Measurements from ENCODE around the gene CDH8. TPM values are rescaled to one million over a fixed set of nuclear protein-coding genes. Genes with fewer than 3 reads are reported as not detected.

CDH8 gene
- total RNA-seq, 4 donors from 2014 or later = not detected

- DNase-seq (ENCODE audit: low spot score) = no peak
- TF ChIP-seq CTCF (IDR thresholded peaks at IDR 0.05) = no peak
Observed at GRCh38 chr16:61944004-61944403, 92.2 kb downstream of the CDH8 start.

GRCh38 chr16:61940611-61941010, 95.6 kb downstream of the CDH8 start:
- TF ChIP-seq CTCF (IDR thresholded peaks at IDR 0.05) = no peak
- DNase-seq (ENCODE audit: low spot score) (no peak), ATAC-seq (ENCODE audit: low FRiP score) (no peak)

More at GRCh38 chr16:61944004-61944403, 92.2 kb downstream of the CDH8 start:
- ATAC-seq (ENCODE audit: low FRiP score) = no peak

GRCh38 chr16:61937646-61938045, 98.6 kb downstream of the CDH8 start:
- ATAC-seq (ENCODE audit: low FRiP score) (no peak), DNase-seq (ENCODE audit: low spot score) (no peak)
- TF ChIP-seq CTCF (IDR thresholded peaks at IDR 0.05) = no peak

- no peak for ATAC-seq (ENCODE audit: low FRiP score)
- DNase-seq (ENCODE audit: low spot score) = no peak
- no peak for TF ChIP-seq CTCF (IDR thresholded peaks at IDR 0.05)
Observed at GRCh38 chr16:61936522-61936921, 99.7 kb downstream of the CDH8 start.

- no peak for DNase-seq (ENCODE audit: low spot score)
- no peak for ATAC-seq (ENCODE audit: low FRiP score)
- TF ChIP-seq CTCF (IDR thresholded peaks at IDR 0.05) = no peak
Observed at GRCh38 chr16:61934601-61935000, 101.6 kb downstream of the CDH8 start.

- no peak for TF ChIP-seq CTCF (IDR thresholded peaks at IDR 0.05)
- DNase-seq (ENCODE audit: low spot score) = no peak
Observed at GRCh38 chr16:61929776-61930175, 106.5 kb downstream of the CDH8 start.

GRCh38 chr16:61926766-61927165, 109.5 kb downstream of the CDH8 start:
- TF ChIP-seq CTCF (IDR thresholded peaks at IDR 0.05) = no peak
- ATAC-seq (ENCODE audit: low FRiP score) = no peak
- DNase-seq (ENCODE audit: low spot score) = no peak

More at GRCh38 chr16:61929776-61930175, 106.5 kb downstream of the CDH8 start:
- no peak for ATAC-seq (ENCODE audit: low FRiP score)

All from omental fat pad (tissue), 4 donors.